Gastroesophageal sphincter (tissue), 3 donors: Measurements from ENCODE around the gene PCCB.

Source experiments
- CTCF ChIP-seq, 4 experiments: fragments of 200-600 bp in 2 of 4; fragments of 450-650 bp in 2 of 4; sonication (generic) in 1 of 4; IDR thresholded peaks; one replicate each; pipeline ENCODE4 v1.5.1; 2017 to 2019; ENCODE audit warnings: antibody characterized with exemption in 4 of 4, mild to moderate bottlenecking in 2 of 4, moderate library complexity in 2 of 4
- EP300 ChIP-seq: sonication (generic); formaldehyde crosslinking; IDR thresholded peaks from one replicate; pipeline ENCODE4 v1.6.1; 2017; ENCODE audit warnings: antibody characterized with exemption, mild to moderate bottlenecking

DNA sequence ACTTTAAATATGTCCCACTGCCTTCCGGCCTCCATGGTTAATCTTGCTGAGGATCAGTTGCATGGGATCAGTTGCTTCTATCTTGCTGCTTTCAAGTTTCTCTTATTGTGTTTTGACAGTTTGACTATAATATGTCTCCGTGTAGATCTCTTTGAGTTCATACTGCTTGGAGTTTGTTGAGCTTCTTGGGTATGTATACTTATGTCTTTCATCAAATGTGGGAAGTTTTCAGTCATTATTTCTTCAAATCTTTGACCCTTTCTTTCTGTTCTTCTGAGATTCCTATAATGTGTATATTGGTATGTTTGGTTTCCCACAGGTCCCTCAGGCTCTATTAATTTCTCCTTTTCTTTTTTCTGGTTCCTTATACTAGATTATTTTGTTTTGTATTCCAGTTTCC lies 30.8 kb downstream of the PCCB start:
- TF ChIP-seq CTCF (IDR thresholded peaks at IDR 0.05) (no peak), EP300 (no peak)
